ENCODE results near the gene VAMP1. TPM values are rescaled to one million over a fixed set of nuclear protein-coding genes. Genes with fewer than 3 reads are reported as not detected.
A peak's percentile ranks its signal among the peaks of the same experiment; 100 is the strongest.

The VAMP1 gene
- total and polyA plus RNA-seq, 2 of the 13 experiments (the other 11 are each of a cell fraction or from before 2014, with no cell fraction given) = 2.5 to 7.4 TPM

DNA sequence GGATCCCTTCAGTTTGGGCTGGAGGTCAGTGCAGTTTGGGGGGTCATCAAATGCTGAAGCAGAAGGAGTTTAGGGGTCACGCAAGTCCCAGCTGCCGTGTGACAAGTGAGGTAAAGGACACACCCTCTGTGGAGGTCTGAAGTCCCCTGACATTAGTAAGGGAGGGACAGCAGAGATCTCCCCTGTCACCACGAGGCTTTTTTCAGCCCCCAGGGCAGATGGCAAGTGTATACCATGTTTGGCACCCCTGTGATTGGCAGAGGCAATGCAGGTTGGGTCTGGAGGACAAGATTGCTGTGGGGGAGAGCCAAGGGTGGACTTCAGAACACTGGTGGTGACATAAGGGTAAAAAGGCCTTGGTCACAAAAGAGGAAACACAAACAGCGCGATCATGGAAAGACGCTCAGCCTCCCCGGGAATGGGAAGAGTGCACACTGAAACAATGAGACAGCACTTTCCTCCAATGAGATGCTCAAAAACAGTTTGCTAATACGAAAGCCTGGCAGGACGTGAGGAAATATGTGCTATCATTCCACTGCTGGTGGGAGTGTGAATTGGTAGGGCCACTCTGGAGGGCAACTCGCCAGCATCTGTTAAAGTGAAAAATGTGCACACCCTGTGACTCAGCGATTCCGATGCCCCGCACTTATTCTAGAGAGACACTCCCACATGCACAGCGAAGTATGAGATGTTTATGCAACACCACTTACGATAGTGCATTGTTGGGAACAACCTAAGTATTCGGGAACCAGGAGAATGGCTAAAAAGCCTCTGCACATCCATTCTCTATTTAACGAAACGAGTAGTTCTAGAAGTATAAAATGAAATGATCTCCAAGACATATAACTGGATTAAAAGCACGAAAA lies 40.1 kb downstream of the VAMP1 start (continued):
- TF ChIP-seq, protein P1, sequence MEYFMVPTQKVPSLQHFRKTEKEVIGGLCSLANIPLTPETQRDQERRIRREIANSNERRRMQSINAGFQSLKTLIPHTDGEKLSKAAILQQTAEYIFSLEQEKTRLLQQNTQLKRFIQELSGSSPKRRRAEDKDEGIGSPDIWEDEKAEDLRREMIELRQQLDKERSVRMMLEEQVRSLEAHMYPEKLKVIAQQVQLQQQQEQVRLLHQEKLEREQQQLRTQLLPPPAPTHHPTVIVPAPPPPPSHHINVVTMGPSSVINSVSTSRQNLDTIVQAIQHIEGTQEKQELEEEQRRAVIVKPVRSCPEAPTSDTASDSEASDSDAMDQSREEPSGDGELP (IDR thresholded peaks at IDR 0.05; ENCODE audit: borderline replicate concordance, low read depth) = peak; percentile 13; the same call in 1 of the 2 replicates
- peak; percentile 50 to 89 for TF ChIP-seq MAFK (conservative IDR thresholded peaks at IDR 0.05 in 1 of 2, IDR thresholded peaks at IDR 0.05 in 1 of 2; ENCODE audit: low read length in 2 of 2)
- TF ChIP-seq SOX5 (CRISPR knock-in tag; IDR thresholded peaks at IDR 0.05; ENCODE audit: borderline replicate concordance) = 0 out of 2 replicates have a peak, but pooled peaks have one; percentile 12
- TF ChIP-seq, protein P2, sequence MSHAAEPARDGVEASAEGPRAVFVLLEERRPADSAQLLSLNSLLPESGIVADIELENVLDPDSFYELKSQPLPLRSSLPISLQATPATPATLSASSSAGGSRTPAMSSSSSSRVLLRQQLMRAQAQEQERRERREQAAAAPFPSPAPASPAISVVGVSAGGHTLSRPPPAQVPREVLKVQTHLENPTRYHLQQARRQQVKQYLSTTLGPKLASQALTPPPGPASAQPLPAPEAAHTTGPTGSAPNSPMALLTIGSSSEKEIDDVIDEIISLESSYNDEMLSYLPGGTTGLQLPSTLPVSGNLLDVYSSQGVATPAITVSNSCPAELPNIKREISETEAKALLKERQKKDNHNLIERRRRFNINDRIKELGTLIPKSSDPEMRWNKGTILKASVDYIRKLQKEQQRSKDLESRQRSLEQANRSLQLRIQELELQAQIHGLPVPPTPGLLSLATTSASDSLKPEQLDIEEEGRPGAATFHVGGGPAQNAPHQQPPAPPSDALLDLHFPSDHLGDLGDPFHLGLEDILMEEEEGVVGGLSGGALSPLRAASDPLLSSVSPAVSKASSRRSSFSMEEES (CRISPR knock-in tag; IDR thresholded peaks at IDR 0.05) = no peak
- TF ChIP-seq CEBPB (IDR thresholded peaks at IDR 0.05; ENCODE audit: borderline replicate concordance, low read depth, low read length) = peak; percentile 17; the same call in 1 of the 2 replicates
- no peak for TF ChIP-seq ZNF253 (CRISPR knock-in tag; IDR thresholded peaks at IDR 0.05; ENCODE audit: borderline replicate concordance)
- TF ChIP-seq ZNF335 (CRISPR knock-in tag; IDR thresholded peaks at IDR 0.05) = peak; percentile 55; the same call in 1 of the 2 replicates
- peak; percentile 43; the same call in 1 of the 2 replicates for TF ChIP-seq HOXA3 (CRISPR knock-in tag; IDR thresholded peaks at IDR 0.05)
- TF ChIP-seq FOXA3 (CRISPR knock-in tag; IDR thresholded peaks at IDR 0.05) = peak; percentile 23; the same call in 1 of the 2 replicates
- no peak for TF ChIP-seq ATM (IDR thresholded peaks at IDR 0.05; ENCODE audit: borderline replicate concordance)
- no peak for TF ChIP-seq REPIN1 (CRISPR knock-in tag; IDR thresholded peaks at IDR 0.05; ENCODE audit: borderline replicate concordance, low read depth)
